Measurements from ENCODE around the gene EFR3B. TPM values are rescaled to one million over a fixed set of nuclear protein-coding genes. Genes with fewer than 3 reads are reported as not detected.
"Not testable (repeated sequence)": the region's sequence is repeated elsewhere in the genome, so short reads cannot be mapped to it uniquely, and the experiment has no call there.

The EFR3B gene
- 2.1 to 6.1 TPM (median 2.4 TPM) in 3 replicates for total RNA-seq
- long read RNA-seq, partial matches to known transcripts = 0 of 1 reads
- long read RNA-seq, other reads (novel, unspliced or antisense) = 1 of 1 reads

DNA sequence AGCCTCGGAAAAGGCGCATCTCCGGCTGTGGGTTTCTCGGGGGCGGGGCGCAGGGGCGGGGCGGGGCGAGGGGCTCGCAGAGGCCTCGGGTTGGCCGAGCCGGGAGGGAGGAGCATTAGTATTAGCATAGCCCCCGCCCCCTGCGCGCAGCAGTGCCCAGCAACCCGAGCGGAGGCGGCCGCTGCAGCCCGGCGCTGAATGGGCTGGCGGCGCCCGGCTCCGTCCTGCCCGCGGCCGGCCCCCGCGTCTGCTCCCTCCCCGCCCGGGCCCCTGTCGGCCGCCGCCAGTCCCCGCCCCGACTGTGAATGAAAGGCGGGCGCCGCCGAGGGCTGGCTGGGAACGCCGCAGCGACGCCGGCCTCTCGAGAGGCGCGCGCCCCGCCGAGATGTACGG is at the start of gene EFR3B:
Gene EFR3B (plus strand): TSS at position 149 of the 393 bp plus-strand sequence. CDS start 237 bp downstream, at position 386.
- H3K9me3 Mint-ChIP-seq (ENCODE audit: low read depth) = no peaks in the 10 kb centered on the region
- DNase-seq (ENCODE audit: low spot score) = peak; percentile 98
- H3K27ac Mint-ChIP-seq (ENCODE audit: unreplicated experiment) = peak within 1 kb of the TSS; percentile 89
- H3K4me1 Mint-ChIP-seq (ENCODE audit: low read depth) = peaks cover 21% of the 10 kb centered on the region
- peak within 1 kb of the TSS; percentile 87 for H3K4me3 Mint-ChIP-seq (ENCODE audit: unreplicated experiment)
- TF ChIP-seq, protein P1, sequence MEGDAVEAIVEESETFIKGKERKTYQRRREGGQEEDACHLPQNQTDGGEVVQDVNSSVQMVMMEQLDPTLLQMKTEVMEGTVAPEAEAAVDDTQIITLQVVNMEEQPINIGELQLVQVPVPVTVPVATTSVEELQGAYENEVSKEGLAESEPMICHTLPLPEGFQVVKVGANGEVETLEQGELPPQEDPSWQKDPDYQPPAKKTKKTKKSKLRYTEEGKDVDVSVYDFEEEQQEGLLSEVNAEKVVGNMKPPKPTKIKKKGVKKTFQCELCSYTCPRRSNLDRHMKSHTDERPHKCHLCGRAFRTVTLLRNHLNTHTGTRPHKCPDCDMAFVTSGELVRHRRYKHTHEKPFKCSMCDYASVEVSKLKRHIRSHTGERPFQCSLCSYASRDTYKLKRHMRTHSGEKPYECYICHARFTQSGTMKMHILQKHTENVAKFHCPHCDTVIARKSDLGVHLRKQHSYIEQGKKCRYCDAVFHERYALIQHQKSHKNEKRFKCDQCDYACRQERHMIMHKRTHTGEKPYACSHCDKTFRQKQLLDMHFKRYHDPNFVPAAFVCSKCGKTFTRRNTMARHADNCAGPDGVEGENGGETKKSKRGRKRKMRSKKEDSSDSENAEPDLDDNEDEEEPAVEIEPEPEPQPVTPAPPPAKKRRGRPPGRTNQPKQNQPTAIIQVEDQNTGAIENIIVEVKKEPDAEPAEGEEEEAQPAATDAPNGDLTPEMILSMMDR (IDR thresholded peaks at IDR 0.05) = no peak
- peaks cover 1% of the 10 kb centered on the region for H3K27me3 Mint-ChIP-seq (ENCODE audit: low read depth)
- H3K36me3 Mint-ChIP-seq (ENCODE audit: low read depth) = no peaks in the 10 kb centered on the region

DNA sequence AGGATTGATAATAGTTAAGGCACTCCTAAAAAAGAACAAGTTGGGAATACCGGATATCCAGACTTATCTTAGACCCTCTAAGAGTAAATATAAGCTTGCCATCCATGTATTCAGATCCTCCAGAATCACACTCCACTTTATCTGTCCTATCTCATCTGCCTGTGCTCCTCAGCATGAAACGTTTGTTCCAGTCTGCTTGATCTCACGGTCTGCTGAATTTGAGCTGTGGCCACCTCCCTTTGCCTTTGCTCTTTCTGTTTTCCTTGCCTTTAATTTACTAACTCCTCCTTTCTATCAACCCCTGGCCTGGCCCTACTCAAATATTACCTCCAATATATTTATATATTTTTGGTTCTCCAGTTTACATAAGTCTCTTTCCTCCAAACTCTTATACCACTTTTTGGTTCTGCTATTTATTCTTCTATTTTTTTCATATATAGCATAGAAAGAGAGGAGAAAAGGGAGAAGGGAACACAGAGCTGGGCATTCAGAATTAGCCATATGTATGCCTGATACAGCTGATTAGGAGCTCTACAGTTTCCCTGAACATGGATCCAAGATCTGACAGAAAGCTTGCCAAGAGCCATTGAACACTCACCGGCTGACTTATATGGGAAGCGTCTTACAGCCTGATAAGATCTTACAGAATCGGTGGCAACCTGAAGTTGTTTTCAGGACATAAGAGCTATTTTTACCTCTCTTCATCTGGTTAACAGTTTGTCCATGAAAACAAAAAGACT is 48.3 kb upstream of the EFR3B start:
- TF ChIP-seq, protein P1 (IDR thresholded peaks at IDR 0.05) = no peak
- no peak for DNase-seq (ENCODE audit: low spot score)
- peaks cover 4% of the 10 kb centered on the region for H3K27me3 Mint-ChIP-seq (ENCODE audit: low read depth)
- H3K9me3 Mint-ChIP-seq (ENCODE audit: low read depth) = no peaks in the 10 kb centered on the region
- no peak overlapping the region for H3K4me3 Mint-ChIP-seq (ENCODE audit: unreplicated experiment)
- no peaks in the 10 kb centered on the region for H3K36me3 Mint-ChIP-seq (ENCODE audit: low read depth)
- H3K27ac Mint-ChIP-seq (ENCODE audit: unreplicated experiment) = no peak overlapping the region
- peaks cover 8% of the 10 kb centered on the region for H3K4me1 Mint-ChIP-seq (ENCODE audit: low read depth)

GRCh38 chr2:24994146-24994724 is 47.6 kb upstream of the EFR3B start:
- Mint-ChIP-seq H3K4me1 (ENCODE audit: low read depth) (peaks cover 8% of the 10 kb centered on the region), H3K4me3 (ENCODE audit: unreplicated experiment) (no peak overlapping the region), H3K27ac (ENCODE audit: unreplicated experiment) (no peak overlapping the region), H3K27me3 (ENCODE audit: low read depth) (peaks cover 4% of the 10 kb centered on the region), H3K36me3 (ENCODE audit: low read depth) (no peaks in the 10 kb centered on the region), H3K9me3 (ENCODE audit: low read depth) (no peaks in the 10 kb centered on the region)
- TF ChIP-seq, protein P1 (IDR thresholded peaks at IDR 0.05) = no peak
- no peak for DNase-seq (ENCODE audit: low spot score)

DNA sequence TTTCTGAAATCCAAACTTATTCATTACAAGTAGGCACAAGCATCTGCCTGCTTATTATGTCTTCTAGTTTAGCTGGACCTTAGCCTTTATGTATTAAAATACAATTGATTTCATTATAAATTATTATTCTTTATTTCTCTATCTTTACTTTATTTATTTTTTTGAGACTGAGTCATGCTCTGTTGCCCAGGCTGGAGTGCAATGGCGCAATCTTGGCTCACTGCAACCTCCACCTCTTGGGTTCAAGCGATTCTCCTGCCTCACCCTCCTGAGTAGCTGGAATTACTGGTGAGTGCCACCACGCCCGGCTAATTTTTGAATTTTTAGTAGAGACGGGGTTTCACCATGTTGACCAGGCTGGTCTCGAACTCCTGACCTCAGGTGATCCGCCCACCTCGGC is 42.8 kb upstream of the EFR3B start:
- H3K27ac Mint-ChIP-seq (ENCODE audit: unreplicated experiment); DNase-seq (ENCODE audit: low spot score): not testable (repeated sequence)

DNA sequence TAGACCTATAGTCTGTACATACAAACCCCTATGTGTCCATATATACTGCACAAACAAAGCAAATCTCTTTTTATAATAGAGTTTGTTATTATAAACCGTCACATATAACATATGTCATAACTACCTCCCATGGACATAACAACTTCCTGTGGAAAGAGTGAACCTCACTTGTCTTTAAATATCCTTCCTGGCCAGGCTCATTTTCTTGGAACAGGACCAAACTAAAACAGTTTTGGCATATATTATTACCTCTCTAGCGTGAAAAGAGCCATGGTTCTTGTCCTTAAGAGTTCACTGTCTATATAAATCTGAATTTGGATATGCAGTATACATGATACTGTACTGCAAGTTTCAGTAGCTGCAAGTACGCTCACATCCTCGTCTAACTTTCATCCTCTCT is 41.8 kb upstream of the EFR3B start:
- H3K9me3 Mint-ChIP-seq (ENCODE audit: low read depth) = no peaks in the 10 kb centered on the region
- TF ChIP-seq, protein P1 (IDR thresholded peaks at IDR 0.05) = no peak
- no peak for DNase-seq (ENCODE audit: low spot score)
- no peak overlapping the region for H3K27ac Mint-ChIP-seq (ENCODE audit: unreplicated experiment)
- H3K36me3 Mint-ChIP-seq (ENCODE audit: low read depth) = peaks cover 2% of the 10 kb centered on the region
- H3K4me1 Mint-ChIP-seq (ENCODE audit: low read depth) = peaks cover 23% of the 10 kb centered on the region
- H3K4me3 Mint-ChIP-seq (ENCODE audit: unreplicated experiment) = no peak overlapping the region
- H3K27me3 Mint-ChIP-seq (ENCODE audit: low read depth) = peaks cover 3% of the 10 kb centered on the region

More for the DNA sequence above, 42.8 kb upstream of the EFR3B start:
- H3K27me3 Mint-ChIP-seq (ENCODE audit: low read depth); H3K36me3 Mint-ChIP-seq (ENCODE audit: low read depth); H3K4me3 Mint-ChIP-seq (ENCODE audit: unreplicated experiment); H3K9me3 Mint-ChIP-seq (ENCODE audit: low read depth): not testable (repeated sequence)
- H3K4me1 Mint-ChIP-seq (ENCODE audit: low read depth) = peaks cover 23% of the 10 kb centered on the region

All from chondrocyte (in vitro differentiated cells).